ENCODE results near the gene ZNF804B.

DNA sequence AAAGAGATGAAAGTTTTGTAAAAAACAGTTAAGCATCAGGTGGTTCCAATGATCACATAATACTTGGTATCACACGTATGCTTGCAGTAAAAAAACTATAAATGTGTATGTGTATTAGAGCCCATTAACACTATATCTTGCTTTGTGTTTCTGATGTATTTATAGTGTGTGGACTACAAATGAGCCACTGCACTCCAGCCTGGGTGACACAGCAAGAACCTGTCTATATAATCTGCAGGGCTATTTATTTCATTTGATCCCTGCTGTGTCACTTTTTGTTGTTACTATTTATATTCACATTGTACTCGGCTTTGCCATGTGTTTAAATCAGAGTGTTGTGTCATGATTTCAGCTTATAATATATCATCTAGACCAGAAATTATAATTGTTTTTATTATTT is 523.8 kb downstream of the ZNF804B start:
- TF ChIP-seq NFYB (IDR thresholded peaks at IDR 0.05; ENCODE audit: extremely low read depth, insufficient read length) (no peak), HNRNPL (IDR thresholded peaks at IDR 0.05; ENCODE audit: low read depth, low read length) (no peak), NR2F6 (CRISPR knock-in tag; IDR thresholded peaks at IDR 0.05) (no peak), HMGN3 (IDR thresholded peaks at IDR 0.05; ENCODE audit: borderline replicate concordance, extremely low read depth, insufficient read length, low read depth, low read length) (no peak), HNRNPUL1 (IDR thresholded peaks at IDR 0.05; ENCODE audit: low read length) (no peak), ZNF121 (CRISPR knock-in tag; conservative IDR thresholded peaks at IDR 0.05) (no peak), POLR2A (conservative IDR thresholded peaks at IDR 0.05) (no peak), HBP1 (CRISPR knock-in tag; IDR thresholded peaks at IDR 0.05) (no peak), ELF1 (tag; IDR thresholded peaks at IDR 0.05) (no peak), ZBTB11 (CRISPR knock-in tag; IDR thresholded peaks at IDR 0.05) (no peak), HMG20A (CRISPR knock-in tag; conservative IDR thresholded peaks at IDR 0.05) (no peak), HNRNPLL (IDR thresholded peaks at IDR 0.05; ENCODE audit: low read depth, low read length, poor library complexity, severe bottlenecking) (no peak)
- TF ChIP-seq, protein P1, sequence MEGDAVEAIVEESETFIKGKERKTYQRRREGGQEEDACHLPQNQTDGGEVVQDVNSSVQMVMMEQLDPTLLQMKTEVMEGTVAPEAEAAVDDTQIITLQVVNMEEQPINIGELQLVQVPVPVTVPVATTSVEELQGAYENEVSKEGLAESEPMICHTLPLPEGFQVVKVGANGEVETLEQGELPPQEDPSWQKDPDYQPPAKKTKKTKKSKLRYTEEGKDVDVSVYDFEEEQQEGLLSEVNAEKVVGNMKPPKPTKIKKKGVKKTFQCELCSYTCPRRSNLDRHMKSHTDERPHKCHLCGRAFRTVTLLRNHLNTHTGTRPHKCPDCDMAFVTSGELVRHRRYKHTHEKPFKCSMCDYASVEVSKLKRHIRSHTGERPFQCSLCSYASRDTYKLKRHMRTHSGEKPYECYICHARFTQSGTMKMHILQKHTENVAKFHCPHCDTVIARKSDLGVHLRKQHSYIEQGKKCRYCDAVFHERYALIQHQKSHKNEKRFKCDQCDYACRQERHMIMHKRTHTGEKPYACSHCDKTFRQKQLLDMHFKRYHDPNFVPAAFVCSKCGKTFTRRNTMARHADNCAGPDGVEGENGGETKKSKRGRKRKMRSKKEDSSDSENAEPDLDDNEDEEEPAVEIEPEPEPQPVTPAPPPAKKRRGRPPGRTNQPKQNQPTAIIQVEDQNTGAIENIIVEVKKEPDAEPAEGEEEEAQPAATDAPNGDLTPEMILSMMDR (IDR thresholded peaks at IDR 0.05 in 2 of 3, conservative IDR thresholded peaks at IDR 0.05 in 1 of 3; ENCODE audit: insufficient read depth in 2 of 3, low read depth in 1 of 3, low read length in 3 of 3): no peak

Measured in K562 (cell line).